K562 (cell line): ENCODE data around the gene MMEL1. TPM values are rescaled to one million over a fixed set of nuclear protein-coding genes. Genes with fewer than 3 reads are reported as not detected.

Experiments used
- ATAC-seq: fragments of 200-7000 bp; cut with Tn5 transposase; 3 replicates; pipeline ENCODE4 v1.9.1; 2020; ENCODE audit warnings: moderate library complexity
- BruUV-seq: library from RNA; stranded (reverse); fragments of 400-500 nt; replicated peaks from 2 replicates; lab custom pipeline; 2021; lab: Mats Ljungman, UMichigan
- CTCF ChIA-PET: fragments of 300-600 bp; formaldehyde crosslinking; extraction: SDS; loops from one replicate; lab custom pipeline; 2021; ENCODE audit warnings: low intra/inter-chr PET ratio; lab: Yijun Ruan, JAX
- POLR2A ChIA-PET: fragments of 300-600, 350-650 bp; sonication (Branson Sonifier 250); formaldehyde crosslinking; extraction: SDS; loops from one replicate; lab custom pipeline; 2021; ENCODE audit warnings: antibody characterized with exemption, inconsistent platforms; lab: Yijun Ruan, JAX
- DNase-seq, 4 experiments: peaks; one replicate each; pipeline versions ENCODE4 v3.0.0 to v3.0.0-alpha.2; 2011 to 2018; ENCODE audit warnings: low spot score in 3 of 4, mixed read lengths in 3 of 4; ENCODE audit errors: extremely low read depth in 1 of 4
- FAIRE-seq: peaks from 2 replicates; lab custom pipeline; 2011; peaks lifted over from hg19 to GRCh38; lab: Jason Lieb, UNC
- H2AFZ ChIP-seq: 2 replicates; pipeline ENCODE4 v1.6.0; 2011; ENCODE audit warnings: low read depth, low read length, control low read depth, inconsistent platforms
- H3K27ac ChIP-seq: fragments of 200-600 bp; 3 replicates; pipeline ENCODE4 v1.8.0; 2011; ENCODE audit warnings: low read depth, mild to moderate bottlenecking, control low read depth, inconsistent platforms, low read length, moderate library complexity, mixed read lengths; ENCODE audit errors: extremely low read depth
- H3K27me3 ChIP-seq, 2 experiments: fragments of 300-600 bp in 1 of 2; 2 replicates in 1 of 2; 3 replicates in 1 of 2; pipeline versions ENCODE4 v1.6.0 to v1.8.0; 2011; ENCODE audit warnings: inconsistent platforms in 2 of 2, low read length in 2 of 2, mild to moderate bottlenecking in 1 of 2, mixed read lengths in 1 of 2, moderate library complexity in 1 of 2; ENCODE audit not compliant: control insufficient read depth in 2 of 2, insufficient read depth in 2 of 2
- H3K36me3 ChIP-seq: fragments of 300-600 bp; 3 replicates; pipeline ENCODE4 v1.8.0; 2011; ENCODE audit warnings: mild to moderate bottlenecking, low read length, inconsistent platforms; ENCODE audit not compliant: control insufficient read depth, insufficient read depth
- H3K4me1 ChIP-seq, 2 experiments: fragments of 200-600 bp in 1 of 2; replicated peaks in 1 of 2; 2 replicates in 1 of 2; 3 replicates in 1 of 2; pipeline versions ENCODE4 v1.5.1 to v1.8.0; 2011; ENCODE audit warnings: inconsistent platforms in 2 of 2, low read length in 2 of 2, mild to moderate bottlenecking in 1 of 2, mixed read lengths in 1 of 2, moderate library complexity in 1 of 2; ENCODE audit not compliant: control insufficient read depth in 2 of 2, insufficient read depth in 2 of 2
- H3K4me2 ChIP-seq: 2 replicates; pipeline ENCODE4 v1.6.1; 2011; ENCODE audit warnings: low read length, control low read depth, inconsistent platforms, mixed read lengths; ENCODE audit not compliant: insufficient read depth
- H3K4me3 ChIP-seq: fragments of 200-600 bp; sonication (generic), shearing (Covaris generic); 2 replicates; pipeline ENCODE4 v1.5.1; 2016; ENCODE audit warnings: control low read depth, inconsistent platforms
- H3K79me2 ChIP-seq: fragments of 200-600 bp; 3 replicates; pipeline ENCODE4 v1.8.0; 2011; ENCODE audit warnings: low read length, inconsistent platforms; ENCODE audit not compliant: control insufficient read depth, insufficient read depth
- H3K9ac ChIP-seq, 2 experiments: 2 replicates each; pipeline versions ENCODE4 v1.6.0 to v1.6.1; 2011; ENCODE audit warnings: low read depth in 2 of 2, low read length in 2 of 2, control low read depth in 1 of 2, inconsistent platforms in 1 of 2, mild to moderate bottlenecking in 1 of 2, mixed read lengths in 1 of 2; ENCODE audit not compliant: insufficient read depth in 1 of 2
- H3K9me1 ChIP-seq: one replicate; pipeline ENCODE4 v1.6.0; 2011; ENCODE audit warnings: inconsistent platforms, mild to moderate bottlenecking, low read length, moderate library complexity; ENCODE audit not compliant: control insufficient read depth, insufficient read depth
- H3K9me3 ChIP-seq: replicated peaks from 2 replicates; pipeline ENCODE4 v1.5.1; 2011; ENCODE audit warnings: low read depth, low read length, inconsistent platforms; ENCODE audit not compliant: control insufficient read depth, insufficient read depth
- H4K20me1 ChIP-seq: replicated peaks from 2 replicates; pipeline ENCODE4 v1.6.1; 2011; ENCODE audit warnings: low read length, inconsistent platforms, mixed read lengths; ENCODE audit not compliant: control insufficient read depth, insufficient read depth
- FIP1L1 ChIP-seq: fragments of 200-400 bp; formaldehyde crosslinking; IDR thresholded peaks from 2 replicates; pipeline ENCODE4 v1.6.1; 2018; ENCODE audit warnings: mild to moderate bottlenecking, low read depth, low read length; ENCODE audit not compliant: poor library complexity, severe bottlenecking
- KLF1 ChIP-seq: fragments of 450-650 bp; IDR thresholded peaks from 2 replicates; pipeline ENCODE4 v1.6.1; 2016; ENCODE audit warnings: missing genetic modification characterization, missing compliant biosample characterization
- POLR2G ChIP-seq: fragments of 200-400 bp; formaldehyde crosslinking; IDR thresholded peaks from 2 replicates; pipeline ENCODE4 v1.6.1; 2017; ENCODE audit warnings: low read depth, mild to moderate bottlenecking, antibody characterized with exemption, low read length, moderate library complexity
- SAFB ChIP-seq: fragments of 200-400 bp; formaldehyde crosslinking; IDR thresholded peaks from 2 replicates; pipeline ENCODE4 v1.6.1; 2017; ENCODE audit warnings: low read depth, low read length, borderline replicate concordance
- ZNF41 ChIP-seq: fragments of 250-450 bp; sonication (Bioruptor Pico); conservative IDR thresholded peaks from 2 replicates; pipeline ENCODE4 v1.4.0; 2020; ENCODE audit warnings: mild to moderate bottlenecking
- ZNF707 ChIP-seq: fragments of 250-450 bp; sonication (Bioruptor Pico); conservative IDR thresholded peaks from 2 replicates; pipeline ENCODE4 v1.8.0; 2022; ENCODE audit warnings: inconsistent platforms, mild to moderate bottlenecking, moderate library complexity
- WGBS: fragments of 100-300 bp; shearing (Covaris generic); methylation state at CpG from one replicate; pipeline ENCODE4 v1.1.6; 2016; ENCODE audit warnings: low coverage, mixed read lengths; ENCODE audit not compliant: insufficient coverage; ENCODE audit errors: missing lambda C conversion rate; 5-methylcytosine and 5-hydroxymethylcytosine counted together
- in situ Hi-C: fragments of 300-500 bp; cut with MboI; formaldehyde crosslinking; loops from 4 replicates; pipeline ENCODE4 v1.15.0; 2018; ENCODE audit warnings: inconsistent platforms, mixed read lengths
- intact Hi-C: fragments of 100-400 bp; cut with micrococcal nuclease; formaldehyde crosslinking; loops from 2 replicates; pipeline ENCODE4 v1.14.2; 2022
- polyA plus RNA-seq, 8 experiments: library from polyadenylated mRNA; depleted of rRNA in 4 of 8; stranded (reverse) in 5 of 8; unstranded in 3 of 8; fragments of >200 nt; fragmentation: Nextera tagmentation in 2 of 8; fragmentation: Illumina TruSeq in 1 of 8; extraction: Ambion mirVana in 2 of 8; extraction: Trizol in 1 of 8; gene quantifications; 2 replicates each; pipeline versions ENCODE4 v1.2.1 to v1.2.3, GENCODE V29; 2011 to 2014; ENCODE audit warnings: inconsistent platforms in 1 of 8, missing spikeins in 1 of 8
- total RNA-seq, 7 experiments: library from RNA; depleted of rRNA in 6 of 7; stranded (reverse); fragments of >200 nt in 6 of 7; fragmentation: Illumina TruSeq in 2 of 7; extraction: Trizol in 2 of 7; gene quantifications; 2 replicates each; pipeline versions ENCODE4 v1.2.1 to v1.2.3, GENCODE V29; 2011 to 2021; ENCODE audit warnings: low replicate concordance in 1 of 7

Gene MMEL1
- total and polyA plus RNA-seq, 9 of the 15 experiments (the other 6 are each of a cell fraction or from before 2014, with no cell fraction given), result not detected

DNA sequence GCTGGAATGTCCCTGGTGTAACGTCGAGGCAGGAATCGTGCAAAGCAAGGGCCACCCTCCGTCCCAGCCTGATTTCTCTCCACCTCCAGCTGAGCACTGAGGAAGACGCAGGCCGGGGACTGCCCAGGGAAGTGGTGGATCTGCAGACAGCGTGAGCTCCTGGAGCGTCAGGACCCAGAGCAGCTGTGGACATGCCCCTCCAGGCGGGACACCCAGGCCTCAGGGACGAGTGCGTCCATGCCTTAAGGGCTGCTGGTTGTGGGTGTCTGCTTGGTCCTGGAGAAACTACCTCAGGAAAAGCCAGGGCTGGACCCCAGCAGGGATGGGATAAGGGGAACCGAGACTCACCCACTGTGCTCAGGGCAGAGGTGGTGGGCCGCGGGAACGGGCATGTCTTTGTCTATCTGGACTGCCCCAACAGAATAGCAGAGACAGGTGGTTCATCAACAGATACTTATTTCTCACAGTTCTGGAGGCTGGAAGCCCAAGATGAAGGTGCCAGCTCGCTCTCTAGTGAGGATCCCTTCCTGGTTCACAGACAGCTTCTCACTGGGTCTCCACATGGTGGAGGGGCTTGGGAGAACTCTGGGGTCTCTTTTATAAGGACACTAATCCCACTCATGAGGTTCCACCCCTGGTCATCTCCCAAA lies 5.8 kb upstream of the MMEL1 start:
- ATAC-seq (no peak), FAIRE-seq (no peak), DNase-seq (no peak)
- intact Hi-C loops (no loop called here), in situ Hi-C loops (loop anchor here (10.0 kb wide), 1 partner anchor 224 kb away; the partner anchor contains the start of gene PEX10)
- Histone ChIP-seq H3K9me1 (peaks cover 2% of the 10 kb centered on the region), H3K9ac (no peak overlapping the region), H2AFZ (no peak overlapping the region), H3K4me3 (no peak overlapping the region), H3K79me2 (no peaks in the 10 kb centered on the region), H3K27me3 (peaks cover 0 to 4% of the 10 kb centered on the region in 2 experiments; a peak in 1 of 5 replicates), H3K36me3 (no peaks in the 10 kb centered on the region), H3K4me2 (no peak overlapping the region), H4K20me1 (no peaks in the 10 kb centered on the region), H3K9me3 (no peaks in the 10 kb centered on the region), H3K27ac (no peak overlapping the region), H3K4me1 (peaks cover 0 to 32% of the 10 kb centered on the region in 2 experiments; a peak in 2 of 5 replicates)
- 6% methylated on average over 16 of the region's 16 CpGs for WGBS
- TF ChIP-seq ZNF707 (CRISPR knock-in tag) (no peak), ZNF41 (no peak), FIP1L1 (no peak), SAFB (no peak), KLF1 (tag) (no peak), POLR2G (0 out of 2 replicates have a peak, but pooled peaks have one; percentile 34)
- ChIA-PET CTCF (no interaction called here), POLR2A (interaction anchor here (0.9 kb wide), 1 partner anchor 93 kb away, joined by 3 read pairs; no protein-coding TSS in a partner anchor)
- BruUV-seq, result no TSS peak
